ENCODE data around the gene RGS3. TPM values are rescaled to one million over a fixed set of nuclear protein-coding genes. Genes with fewer than 3 reads are reported as not detected.

The RGS3 gene
- total RNA-seq, 4 donors from 2014 or later, result 5.9 to 11.8 (median 9.8) TPM

GRCh38 chr9:113529336-113530009, 65.9 kb downstream of the RGS3 start:
- intact Hi-C loops (cut with DNase I; ENCODE audit: low total_unique reads) (no loop called here), in situ Hi-C loops (cut with MboI; ENCODE audit: low sequenced_read_pairs in 4 of 4) (no loop called here)
- DNase-seq (no peak), ATAC-seq (no peak)
- Histone ChIP-seq H3K4me3 (no peak overlapping the region), H3K27me3 (no peaks in the 10 kb centered on the region), H3K36me3 (no peaks in the 10 kb centered on the region), H3K9me3 (no peaks in the 10 kb centered on the region), H3K4me1 (peaks cover 33 to 59% of the 10 kb centered on the region in 2 donors), H3K27ac (peak overlapping the region in 1 of 4 donors; percentile 79)
- TF ChIP-seq POLR2A (IDR thresholded peaks at IDR 0.05) (no peak), CTCF (IDR thresholded peaks at IDR 0.05 in 4 of 5, conservative IDR thresholded peaks at IDR 0.05 in 1 of 5) (no peak)

- in situ Hi-C loops (cut with MboI; ENCODE audit: low sequenced_read_pairs in 4 of 4), result no loop called here
- TF ChIP-seq CTCF (IDR thresholded peaks at IDR 0.05 in 4 of 5, conservative IDR thresholded peaks at IDR 0.05 in 1 of 5), result no peak
- no peak for TF ChIP-seq POLR2A (IDR thresholded peaks at IDR 0.05)
- ATAC-seq (no peak), DNase-seq (no peak)
- peaks cover 26 to 59% of the 10 kb centered on the region in 2 donors for H3K4me1 ChIP-seq
- peak overlapping the region; percentile 18 to 50 (median 26) for H3K27ac ChIP-seq
- no peaks in the 10 kb centered on the region for H3K36me3 ChIP-seq
- H3K9me3 ChIP-seq, result no peaks in the 10 kb centered on the region
- no peak overlapping the region for H3K4me3 ChIP-seq
- intact Hi-C loops (cut with DNase I; ENCODE audit: low total_unique reads), result no loop called here
- H3K27me3 ChIP-seq, result no peaks in the 10 kb centered on the region
Observed at GRCh38 chr9:113530022-113530635, 66.6 kb downstream of the RGS3 start.

GRCh38 chr9:113530942-113531341, 67.4 kb downstream of the RGS3 start:
- H3K4me3 ChIP-seq, result no peak overlapping the region
- H3K36me3 ChIP-seq, result no peaks in the 10 kb centered on the region
- H3K9me3 ChIP-seq, result no peaks in the 10 kb centered on the region
- in situ Hi-C loops (cut with MboI; ENCODE audit: low sequenced_read_pairs in 4 of 4), result no loop called here
- ATAC-seq (no peak), DNase-seq (no peak)
- TF ChIP-seq CTCF (IDR thresholded peaks at IDR 0.05 in 4 of 5, conservative IDR thresholded peaks at IDR 0.05 in 1 of 5), result no peak
- TF ChIP-seq POLR2A (IDR thresholded peaks at IDR 0.05), result no peak
- intact Hi-C loops (cut with DNase I; ENCODE audit: low total_unique reads), result no loop called here
- peaks cover 23 to 63% of the 10 kb centered on the region in 2 donors for H3K4me1 ChIP-seq
- H3K27ac ChIP-seq, result peak overlapping the region in 2 of 4 donors; percentile 29 to 50
- H3K27me3 ChIP-seq, result no peaks in the 10 kb centered on the region

- Histone ChIP-seq H3K4me3 (no peak overlapping the region), H3K27ac (peak overlapping the region in 3 of 4 donors; percentile 4 to 57 (median 22)), H3K4me1 (peaks cover 31 to 71% of the 10 kb centered on the region in 2 donors), H3K27me3 (no peaks in the 10 kb centered on the region), H3K36me3 (no peaks in the 10 kb centered on the region), H3K9me3 (no peaks in the 10 kb centered on the region)
- no peak for TF ChIP-seq POLR2A (IDR thresholded peaks at IDR 0.05)
- TF ChIP-seq CTCF (IDR thresholded peaks at IDR 0.05 in 4 of 5, conservative IDR thresholded peaks at IDR 0.05 in 1 of 5), result no peak
- ATAC-seq (no peak), DNase-seq (no peak)
- in situ Hi-C loops (cut with MboI; ENCODE audit: low sequenced_read_pairs in 4 of 4) (no loop called here), intact Hi-C loops (cut with DNase I; ENCODE audit: low total_unique reads) (no loop called here)
Observed at GRCh38 chr9:113531919-113532808, 68.6 kb downstream of the RGS3 start.

Data from gastrocnemius medialis (tissue), 4 donors.